GM21786 (cell line): ENCODE measurements around the gene ZNF519.
"Not testable (repeated sequence)": the region's sequence is repeated elsewhere in the genome, so short reads cannot be mapped to it uniquely, and the experiment has no call there.

Experiments used
- ATAC-seq: cut with Tn5 transposase; IDR thresholded peaks from one replicate; pipeline ENCODE4 v1.9.1; 2021; ENCODE audit not compliant: unreplicated experiment

Gene ZNF519

DNA sequence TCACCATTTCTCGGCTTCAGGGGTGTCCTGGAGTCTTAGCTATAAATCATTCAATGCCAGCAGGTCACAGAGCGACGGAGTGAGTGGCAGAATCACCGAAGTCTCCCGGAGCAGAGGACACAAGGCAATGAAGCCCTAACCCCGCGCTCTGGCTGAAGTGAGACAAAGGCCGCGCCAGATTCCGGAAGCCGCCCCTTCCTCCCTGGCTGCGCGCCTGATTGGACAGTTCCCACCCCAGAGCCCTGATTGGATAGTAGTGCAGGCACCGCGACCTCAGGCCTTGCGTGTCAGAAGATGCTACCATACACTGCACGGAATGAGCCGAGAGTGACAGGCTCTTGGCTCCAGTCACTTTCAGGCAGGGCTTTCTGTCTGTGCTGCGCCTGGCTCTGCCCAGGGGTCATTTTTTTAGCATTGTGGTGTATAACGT, at the start of gene ZNF519:
Gene ZNF519 (minus strand): TSS at position 165 of the 430 bp plus-strand sequence. CDS start 158 bp downstream, at position 7.
- peak; percentile 100 for ATAC-seq

GRCh38 chr18:14179306-14179705, 47.1 kb upstream of the ZNF519 start:
- ATAC-seq: peak; percentile 8

- ATAC-seq: peak; percentile 88
Observed at GRCh38 chr18:14178321-14179196, 46.3 kb upstream of the ZNF519 start.

DNA sequence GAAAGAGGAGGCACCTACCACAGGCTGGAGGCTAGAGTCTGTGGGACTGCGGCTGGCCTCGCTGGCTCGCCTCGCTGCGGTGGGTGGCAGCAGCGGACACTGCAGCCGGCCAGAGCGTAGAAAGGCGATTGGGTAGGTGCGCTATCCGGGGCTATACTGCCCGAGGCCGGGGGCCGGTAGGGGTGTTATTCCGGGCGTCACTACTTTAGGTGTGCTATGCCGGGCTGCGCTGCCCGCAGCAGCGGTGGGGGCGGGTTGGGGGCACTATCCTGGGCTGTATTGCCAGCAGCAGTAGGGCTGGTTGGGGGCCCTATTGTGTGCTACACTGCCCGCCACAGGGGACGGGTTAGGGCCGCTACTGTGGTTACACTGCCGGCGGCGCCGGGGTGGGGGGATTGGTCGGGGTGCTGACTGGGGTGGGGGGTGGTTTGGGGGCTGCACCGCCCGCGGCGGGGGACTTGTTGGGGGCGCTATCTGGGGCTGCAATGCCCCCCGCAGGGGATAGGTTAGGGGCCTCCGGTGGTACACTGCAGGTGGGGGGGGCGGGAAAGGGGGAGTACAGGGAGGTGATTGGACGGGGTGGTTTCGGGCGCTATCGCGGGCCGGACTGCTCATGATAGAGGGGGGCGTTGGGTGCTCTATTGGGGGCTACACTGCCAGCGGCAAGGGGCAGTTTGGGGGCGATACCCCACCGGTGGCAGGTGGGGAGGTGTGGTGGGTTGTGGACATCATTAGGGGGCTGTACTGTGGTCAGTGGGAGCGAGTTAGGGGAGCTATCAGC, 45.5 kb upstream of the ZNF519 start:
- not testable (repeated sequence) for ATAC-seq

DNA sequence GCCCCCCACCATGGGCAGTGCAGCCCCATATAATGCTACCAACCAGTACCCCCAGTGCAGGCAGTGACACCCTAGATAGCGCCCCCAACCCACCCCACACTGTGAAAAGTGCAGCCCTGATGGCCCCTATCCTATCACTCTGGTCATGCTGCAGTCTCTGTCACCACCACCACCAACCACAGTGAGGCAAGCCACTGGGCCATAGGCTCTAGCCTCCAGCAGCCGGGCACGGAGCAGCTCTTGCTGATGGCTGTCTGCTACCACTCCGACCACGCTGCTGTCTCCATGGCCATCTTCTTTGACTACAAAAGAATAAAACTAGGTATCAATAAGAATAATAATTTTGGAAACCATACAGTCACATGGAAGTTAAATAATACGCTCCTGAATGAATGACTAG, 43.2 kb upstream of the ZNF519 start:
- ATAC-seq: not testable (repeated sequence)

DNA sequence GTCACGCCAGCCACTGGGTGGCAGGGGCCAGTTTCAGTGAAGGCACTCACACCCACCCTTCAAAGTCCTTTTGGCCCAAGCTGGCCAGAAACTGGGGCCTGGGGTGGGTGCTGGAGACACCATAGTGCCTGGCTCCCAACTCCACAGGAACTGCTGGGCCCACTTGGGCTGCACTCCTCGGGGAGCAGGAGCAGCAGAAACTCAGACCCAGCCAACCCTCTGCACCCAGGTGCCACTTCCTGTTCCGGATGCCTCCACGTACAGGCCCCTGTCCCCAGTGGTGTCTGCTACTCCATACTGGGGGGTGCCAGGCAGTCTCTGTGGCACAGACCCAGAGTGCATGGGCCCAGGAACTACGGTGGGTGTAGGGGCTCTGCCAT, 42.5 kb upstream of the ZNF519 start:
- ATAC-seq: no peak

- not testable (repeated sequence) for ATAC-seq
Observed at GRCh38 chr18:14174002-14174705, 41.9 kb upstream of the ZNF519 start.

DNA sequence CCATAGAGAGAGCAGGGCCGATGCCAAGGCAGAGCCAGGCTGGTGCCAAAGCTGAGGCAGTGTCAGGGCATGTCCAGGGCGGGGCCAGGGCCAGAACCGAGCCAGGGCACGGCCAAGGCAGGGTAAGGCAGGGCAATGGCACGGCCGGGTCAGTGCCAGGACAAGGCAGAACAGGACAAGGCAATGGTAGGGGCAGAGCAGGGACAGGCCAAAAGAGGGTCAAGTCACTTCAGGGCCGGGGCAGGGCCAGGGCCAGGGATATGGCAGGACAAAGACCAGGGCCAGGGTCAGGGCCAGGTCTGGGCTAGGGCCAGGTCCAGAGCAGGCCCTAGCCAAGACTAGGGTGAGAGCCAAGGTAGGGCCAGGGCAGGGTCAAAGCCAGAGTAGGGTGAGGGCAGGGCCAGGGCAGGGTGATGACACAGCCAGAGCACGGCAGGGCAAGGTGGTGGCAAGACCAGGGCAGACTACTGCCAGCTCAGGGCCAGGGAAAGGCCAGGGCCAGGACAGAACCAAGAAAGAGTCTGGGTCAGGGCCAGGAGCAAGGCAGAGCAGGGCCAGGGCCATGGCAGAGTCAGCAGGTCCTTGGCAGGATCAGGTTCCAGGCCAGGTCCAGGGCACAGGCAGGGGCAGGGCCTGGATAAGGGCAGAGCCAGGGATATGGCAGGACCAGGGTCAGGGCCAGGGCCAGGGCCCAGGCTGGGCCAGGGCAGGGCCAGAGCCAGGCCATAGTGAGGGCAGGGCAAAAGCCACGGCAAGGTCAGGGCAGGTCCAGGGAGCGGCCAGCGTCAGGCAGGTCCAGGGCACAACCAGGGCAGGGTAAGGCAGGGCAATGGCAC, 41.1 kb upstream of the ZNF519 start:
- ATAC-seq: not testable (repeated sequence)

- ATAC-seq: not testable (repeated sequence)
Observed at GRCh38 chr18:14172142-14173115, 40.2 kb upstream of the ZNF519 start.

DNA sequence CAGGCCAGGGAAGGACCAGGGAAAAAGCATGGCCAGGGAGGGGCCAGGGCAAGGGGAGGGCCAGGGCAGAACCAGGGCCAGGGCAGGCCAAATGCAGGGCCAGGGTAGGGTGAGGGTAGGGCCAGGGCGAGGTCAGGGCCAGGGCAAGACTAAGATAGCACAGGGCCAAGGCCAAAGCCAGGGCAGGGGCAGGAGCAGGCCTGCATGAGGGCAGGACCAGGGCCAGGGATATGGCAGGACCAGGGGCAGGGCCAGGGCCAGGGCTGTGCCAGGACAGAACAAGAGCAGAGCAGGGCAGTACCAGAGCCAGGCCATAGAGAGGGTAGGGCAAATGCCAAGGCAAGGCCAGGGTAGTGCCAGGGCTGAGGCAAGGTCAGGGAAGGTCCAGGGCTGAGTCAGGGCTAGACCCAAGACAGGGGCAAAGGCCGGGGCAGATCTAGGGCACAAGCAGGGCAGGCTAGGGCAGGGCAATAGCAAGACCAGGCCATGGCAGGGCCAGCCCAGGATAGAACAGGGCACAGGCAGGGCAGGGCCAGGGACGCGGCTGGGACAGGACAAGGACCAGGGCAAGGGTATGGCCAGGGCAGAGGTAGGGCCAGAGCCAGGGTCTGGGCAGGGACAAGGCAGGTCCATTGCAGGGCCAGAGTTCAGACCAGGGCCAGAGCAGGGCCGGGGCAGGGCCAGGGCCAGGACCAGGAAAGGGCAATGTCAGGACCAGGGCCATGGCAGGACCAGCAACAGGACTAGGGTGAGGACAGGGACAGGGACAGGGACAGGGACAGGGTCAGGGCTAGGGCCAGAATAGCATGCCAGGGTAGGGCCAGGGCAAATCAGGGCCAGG, 39.3 kb upstream of the ZNF519 start:
- ATAC-seq: not testable (repeated sequence)

- ATAC-seq: not testable (repeated sequence)
Observed at GRCh38 chr18:14170367-14171036, 38.3 kb upstream of the ZNF519 start.

GRCh38 chr18:14162915-14163314, 30.7 kb upstream of the ZNF519 start:
- ATAC-seq: not testable (repeated sequence)

- not testable (repeated sequence) for ATAC-seq
Observed at GRCh38 chr18:14151564-14152113, 19.4 kb upstream of the ZNF519 start.

- not testable (repeated sequence) for ATAC-seq
Observed at GRCh38 chr18:14150766-14151165, 18.5 kb upstream of the ZNF519 start.

- not testable (repeated sequence) for ATAC-seq
Observed at GRCh38 chr18:14149916-14150420, 17.7 kb upstream of the ZNF519 start.

GRCh38 chr18:14149121-14149850, 17.1 kb upstream of the ZNF519 start:
- ATAC-seq: not testable (repeated sequence)
